HG03280 (cell line): ENCODE measurements around the gene SH3PXD2B.

Experiments used
- ATAC-seq: cut with Tn5 transposase; IDR thresholded peaks from one replicate; pipeline ENCODE4 v1.9.1; 2021; ENCODE audit warnings: mild to moderate bottlenecking, moderate library complexity; ENCODE audit not compliant: unreplicated experiment

Gene SH3PXD2B

DNA sequence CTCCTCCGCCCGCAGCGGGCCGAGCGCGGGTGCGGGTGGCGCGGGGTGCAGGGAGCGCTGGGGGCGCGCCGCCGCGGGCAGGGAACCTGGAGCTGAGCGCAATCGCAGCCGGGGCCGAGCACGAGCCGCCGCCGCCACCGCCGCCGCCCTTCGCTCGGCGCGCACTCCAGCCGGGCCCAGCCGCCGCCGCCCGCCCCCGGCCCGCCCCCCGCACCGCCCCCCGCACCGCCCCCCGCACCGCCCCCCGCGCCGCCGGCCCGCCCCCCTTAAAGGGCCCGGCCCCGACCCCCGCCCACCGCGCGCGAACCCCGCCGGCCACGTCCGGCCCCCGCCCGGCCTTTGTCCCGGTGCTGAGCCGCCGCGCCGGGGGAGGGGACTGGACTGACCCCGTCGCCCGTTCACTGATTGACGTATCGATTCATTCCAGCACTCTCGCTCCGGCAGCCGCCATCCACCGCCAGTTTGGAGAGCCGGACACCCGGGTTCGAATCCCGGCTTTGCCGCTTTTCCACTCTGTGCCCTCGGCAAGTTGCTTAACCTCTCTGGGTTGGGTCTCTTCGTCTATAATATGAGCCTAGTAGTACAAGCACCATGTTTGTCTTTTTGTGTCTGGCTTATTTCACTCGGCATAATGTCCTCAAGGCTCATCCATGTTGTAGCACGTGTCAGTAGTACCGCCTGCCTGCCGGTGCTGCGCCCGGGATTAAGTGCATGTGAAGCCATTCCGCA is at the start of gene SH3PXD2B:
SH3PXD2B (minus strand) TSS at position 168 of the 729 bp plus-strand sequence. CDS start 173 bp downstream, outside the sequence.
- ATAC-seq: no peak

DNA sequence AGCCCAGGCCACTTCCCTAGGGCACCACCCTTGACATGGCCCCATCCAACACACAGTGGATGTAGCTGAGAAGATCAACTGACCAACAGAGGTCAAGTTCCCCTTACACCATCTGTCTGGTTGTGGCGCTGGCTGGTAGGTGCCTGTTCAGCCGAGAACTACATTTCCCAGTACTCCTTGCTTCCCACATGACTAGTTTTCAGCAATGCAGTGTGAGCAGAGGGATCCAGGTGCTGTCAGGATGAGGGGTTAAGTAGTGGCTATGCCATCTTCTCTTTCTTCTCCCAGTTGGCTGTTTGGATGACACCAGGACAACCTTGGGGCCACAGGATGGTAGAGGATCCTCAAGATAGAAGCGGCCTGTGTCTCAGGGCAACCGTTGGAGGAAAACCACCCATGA is 48.6 kb upstream of the SH3PXD2B start:
- ATAC-seq: no peak

DNA sequence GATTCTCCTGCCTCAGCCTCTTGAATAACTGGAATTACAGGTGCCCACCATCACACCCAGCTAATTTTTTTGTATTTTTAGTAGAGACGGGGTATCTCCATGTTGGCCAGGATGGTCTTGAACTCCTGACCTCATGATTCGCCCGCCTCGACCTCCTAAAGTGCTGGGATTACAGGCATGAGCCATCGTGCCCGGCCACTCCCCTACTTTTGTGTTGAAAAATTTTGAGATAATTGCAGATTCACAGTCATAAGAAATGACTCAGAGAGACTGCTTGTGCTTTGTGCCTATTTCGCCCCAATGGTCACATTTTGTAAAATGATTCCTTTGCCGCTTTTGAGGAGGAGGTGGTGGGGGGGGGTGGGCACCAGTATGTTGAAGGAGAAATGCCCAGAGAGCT is 48.1 kb upstream of the SH3PXD2B start:
- ATAC-seq: no peak

DNA sequence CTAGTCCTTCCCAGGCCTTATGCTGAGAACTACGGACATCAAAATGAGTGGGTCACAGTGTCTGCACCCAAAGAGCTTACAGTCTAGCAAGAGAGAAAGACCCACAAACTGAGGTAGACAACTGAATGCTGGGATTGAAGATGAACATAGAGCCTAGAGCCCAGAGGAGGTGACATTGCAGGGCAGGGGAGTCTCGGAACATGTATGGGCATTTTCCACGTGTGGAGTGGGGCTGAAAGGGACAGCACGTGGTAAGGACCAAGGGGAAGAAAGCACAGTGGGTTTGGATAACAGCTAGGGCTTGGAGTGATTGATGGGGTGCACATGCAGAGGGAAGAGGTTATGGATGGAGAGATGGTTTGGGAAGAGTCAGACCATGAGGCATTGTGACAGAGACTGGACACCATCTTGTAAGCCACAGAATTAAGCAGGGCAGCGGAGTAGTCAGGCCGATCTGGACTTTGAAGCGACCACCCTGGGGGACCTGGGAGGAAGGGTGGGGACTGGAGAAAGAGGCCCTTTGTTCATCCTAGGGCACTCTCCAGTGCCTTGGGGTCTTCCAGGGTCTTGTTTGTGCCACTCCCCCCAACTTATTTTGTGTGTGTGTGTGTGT is 47.5 kb upstream of the SH3PXD2B start:
- ATAC-seq: no peak

DNA sequence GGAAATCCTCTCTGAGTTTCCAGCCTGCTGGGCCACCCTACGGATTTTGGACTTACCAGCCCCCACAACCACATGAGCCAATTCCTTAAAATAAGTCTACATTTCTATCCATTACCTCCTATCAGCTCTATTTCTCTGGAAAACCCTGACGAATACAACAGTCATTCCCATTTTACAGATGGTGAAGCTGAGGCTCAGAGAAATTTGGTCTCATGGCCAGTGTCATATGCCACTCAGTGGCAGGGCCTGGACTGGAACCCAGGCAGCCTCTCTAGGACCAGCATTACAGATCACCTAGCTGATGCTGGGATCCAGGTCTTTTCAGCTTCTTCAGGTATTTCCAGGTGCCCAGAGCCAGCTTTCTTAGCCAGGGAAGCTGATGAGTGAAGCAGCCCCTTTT is 45.0 kb upstream of the SH3PXD2B start:
- no peak for ATAC-seq

DNA sequence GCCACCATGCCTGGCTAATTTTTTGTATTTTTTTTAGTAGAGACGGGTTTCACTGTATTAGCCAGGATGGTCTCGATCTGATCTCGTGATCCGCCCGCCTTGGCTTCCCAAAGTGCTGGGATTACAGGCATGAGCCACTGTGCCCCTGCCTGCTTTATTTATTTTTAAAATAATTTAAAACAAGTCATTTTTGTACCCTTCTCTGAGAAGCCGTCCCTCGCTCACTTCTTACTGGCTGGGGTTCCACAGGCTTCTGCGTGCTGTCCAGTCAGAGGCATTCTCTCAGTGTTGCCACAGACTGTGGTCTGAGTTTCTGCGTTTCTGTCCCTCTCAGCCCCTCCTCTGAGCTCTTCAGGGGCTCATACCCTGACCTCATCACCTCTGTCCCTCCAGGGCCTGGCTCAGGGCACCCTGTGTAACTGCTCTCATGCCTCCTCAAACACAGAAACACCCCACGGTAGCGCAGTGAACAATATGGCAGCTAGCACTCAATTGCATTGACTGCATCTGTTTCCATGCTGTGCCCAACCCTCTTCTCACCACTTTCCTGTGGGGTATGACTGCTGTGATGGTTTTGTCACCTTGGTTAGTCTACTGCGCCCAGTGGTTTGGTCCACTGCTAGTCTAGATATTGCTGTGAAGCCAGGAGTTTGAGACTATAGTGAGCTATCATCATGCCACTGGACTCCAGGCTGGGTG is 44.3 kb upstream of the SH3PXD2B start:
- no peak for ATAC-seq

DNA sequence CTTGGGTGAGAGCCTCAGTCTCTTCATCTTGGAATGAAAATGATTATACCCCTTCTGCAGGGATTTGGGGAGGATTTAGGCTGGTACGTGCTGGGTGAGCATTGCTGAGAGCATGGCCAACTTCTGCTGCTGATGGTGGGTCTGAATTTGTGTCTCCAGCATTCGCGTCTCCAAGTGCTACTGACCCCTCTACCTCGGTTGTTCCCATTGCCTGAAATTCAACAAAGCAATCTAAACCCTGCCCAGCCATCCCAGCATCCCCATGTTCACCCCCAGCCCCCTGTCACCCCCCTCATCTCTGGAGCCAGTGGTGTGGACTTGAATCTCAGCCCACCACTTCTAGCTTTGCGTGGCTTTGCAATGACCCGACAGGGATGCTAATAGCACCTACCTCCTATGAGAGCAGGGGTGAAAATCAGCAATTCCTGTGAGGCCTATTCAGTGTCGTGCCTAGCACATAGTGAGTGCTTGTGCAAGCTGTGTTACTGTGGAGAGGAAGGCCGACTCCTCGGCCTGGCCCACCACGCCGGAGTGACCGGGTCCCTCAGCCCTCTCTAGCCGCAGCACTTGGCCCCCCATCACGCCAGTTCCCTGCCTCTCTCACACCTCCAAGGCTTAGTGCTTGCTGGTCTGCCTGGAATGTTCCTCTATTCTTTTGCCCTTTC is 43.4 kb upstream of the SH3PXD2B start:
- ATAC-seq: no peak

DNA sequence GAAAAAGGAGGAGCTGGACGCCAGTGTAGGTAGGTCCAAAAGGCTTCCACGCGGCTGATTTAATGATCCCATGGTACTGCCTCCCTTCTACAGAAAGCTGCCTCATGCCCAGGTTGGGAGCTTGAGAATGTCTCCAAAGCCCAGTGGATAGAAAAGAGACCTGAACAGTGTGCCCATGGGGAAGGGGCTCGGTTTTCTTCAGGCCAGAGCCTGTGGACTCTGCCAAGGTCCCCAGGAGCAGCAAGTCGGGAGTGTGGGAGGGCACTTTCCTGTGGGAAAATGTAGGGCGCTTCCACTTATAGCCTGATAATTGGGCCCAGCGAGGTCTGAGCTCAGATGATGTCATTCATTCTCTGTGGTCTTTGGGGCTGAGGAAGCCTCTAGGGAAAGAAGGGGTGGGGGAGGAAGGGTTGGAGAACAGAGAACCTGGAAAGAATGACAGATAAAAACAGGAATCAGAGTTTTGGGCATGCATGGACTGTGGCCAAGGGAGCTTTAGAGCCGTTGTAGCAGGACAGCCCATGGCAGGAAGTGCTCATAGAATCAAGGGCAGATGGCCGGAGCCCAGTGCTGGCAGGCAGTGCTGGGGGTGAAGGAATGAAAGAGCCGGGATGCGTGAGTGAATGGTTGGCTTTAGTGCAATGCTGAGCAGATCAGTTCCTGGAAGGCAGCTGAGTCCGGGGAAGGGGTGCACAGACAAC is 42.5 kb upstream of the SH3PXD2B start:
- no peak for ATAC-seq

DNA sequence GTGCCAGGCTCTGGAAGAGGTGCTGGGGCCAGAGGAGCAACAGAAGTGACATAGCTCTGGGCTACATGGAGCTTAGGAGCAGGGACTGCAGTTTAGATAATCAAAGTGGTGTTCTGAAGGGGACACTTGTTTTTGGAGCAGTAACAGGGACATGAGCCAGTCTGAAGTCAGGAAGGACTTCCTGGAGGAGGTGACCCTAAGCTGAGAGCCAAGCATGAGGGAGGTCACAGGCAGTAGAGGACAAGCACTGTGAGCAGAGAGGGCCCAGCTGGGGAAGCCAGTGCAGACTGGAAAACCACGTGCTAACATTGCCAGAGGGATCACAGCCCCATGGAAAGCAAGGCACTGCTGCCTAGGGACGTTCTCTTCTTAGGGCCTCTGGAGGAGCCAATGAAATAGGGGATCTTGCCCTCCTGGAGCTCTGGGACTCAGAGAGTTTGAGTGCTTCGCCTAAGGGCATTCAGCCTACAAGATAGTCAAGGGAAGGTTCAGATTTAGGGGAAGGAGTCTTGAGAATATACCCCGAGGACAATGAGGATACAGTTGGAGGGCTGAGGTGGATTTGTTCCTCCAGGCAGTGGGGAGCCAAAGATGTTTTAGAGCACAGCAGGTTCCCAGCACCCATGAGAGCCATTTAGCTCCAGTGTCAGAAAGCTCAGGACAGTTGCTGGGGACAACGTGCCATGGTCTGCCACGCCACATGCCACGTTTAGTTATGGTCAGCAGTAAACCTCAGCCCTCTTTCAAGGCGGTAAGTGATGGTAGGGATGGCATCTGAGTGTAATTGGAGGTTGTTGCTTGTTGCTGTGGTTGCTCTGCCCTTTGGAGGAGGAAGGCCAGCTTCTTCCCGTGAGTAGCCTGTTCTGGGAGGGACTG is 40.5 kb upstream of the SH3PXD2B start:
- ATAC-seq: no peak

DNA sequence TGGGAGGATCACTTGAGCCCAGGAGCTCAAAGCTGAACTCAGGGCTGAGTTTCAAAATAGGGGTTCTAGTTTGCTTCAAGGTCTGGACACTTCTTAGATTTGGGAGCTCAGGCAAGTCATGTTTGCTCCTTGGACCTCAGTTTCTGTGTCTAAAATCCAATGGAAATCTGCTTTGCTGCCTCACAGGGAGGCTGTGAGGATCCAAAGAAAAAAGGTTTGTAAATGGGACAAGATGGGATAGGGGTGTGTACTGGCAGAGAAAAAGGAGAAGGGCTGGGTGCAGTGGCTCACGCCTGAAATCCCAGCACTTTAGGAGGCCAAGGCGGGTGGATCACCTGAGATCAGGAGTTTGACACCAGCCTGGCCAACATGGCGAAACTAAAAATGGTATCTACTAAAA is 39.6 kb upstream of the SH3PXD2B start:
- no peak for ATAC-seq

DNA sequence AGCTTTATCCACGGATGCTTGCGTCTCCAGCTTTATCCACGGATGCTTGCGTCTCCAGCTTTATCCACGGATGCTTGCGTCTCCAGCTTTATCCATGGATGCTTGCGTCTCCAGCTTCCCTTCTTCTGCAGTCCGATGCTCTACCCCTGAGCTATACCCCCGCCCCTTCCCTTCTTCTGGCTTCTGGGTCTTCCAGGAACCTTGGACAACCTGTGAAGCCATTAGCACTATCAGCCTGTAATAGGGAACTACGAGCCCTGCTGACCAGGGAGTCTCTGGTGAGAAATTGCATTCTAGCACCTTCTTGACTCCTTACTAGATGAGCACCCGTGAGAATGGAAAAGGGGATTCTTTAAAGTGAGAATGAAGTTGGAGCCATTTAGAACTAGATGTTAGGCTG is 39.1 kb upstream of the SH3PXD2B start:
- ATAC-seq: no peak

DNA sequence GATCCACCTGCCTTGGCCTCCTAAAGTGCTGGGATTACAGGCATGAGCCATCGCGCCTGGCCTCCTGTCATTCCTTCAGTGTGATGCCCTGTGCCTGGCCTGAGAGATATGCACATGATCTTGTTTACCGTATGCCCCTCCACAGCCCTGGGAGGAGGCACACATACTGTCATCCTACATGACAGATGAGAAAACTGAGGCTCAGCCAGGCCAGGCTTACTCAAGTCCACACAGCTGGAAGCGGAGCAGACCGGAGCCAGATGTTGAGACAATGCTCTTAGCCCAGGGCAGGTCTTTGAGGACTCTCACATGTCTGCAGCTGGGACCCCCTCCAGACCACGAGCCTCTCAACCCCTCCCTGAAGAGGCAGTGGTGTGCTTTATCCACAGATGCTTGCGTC is 38.7 kb upstream of the SH3PXD2B start:
- no peak for ATAC-seq

DNA sequence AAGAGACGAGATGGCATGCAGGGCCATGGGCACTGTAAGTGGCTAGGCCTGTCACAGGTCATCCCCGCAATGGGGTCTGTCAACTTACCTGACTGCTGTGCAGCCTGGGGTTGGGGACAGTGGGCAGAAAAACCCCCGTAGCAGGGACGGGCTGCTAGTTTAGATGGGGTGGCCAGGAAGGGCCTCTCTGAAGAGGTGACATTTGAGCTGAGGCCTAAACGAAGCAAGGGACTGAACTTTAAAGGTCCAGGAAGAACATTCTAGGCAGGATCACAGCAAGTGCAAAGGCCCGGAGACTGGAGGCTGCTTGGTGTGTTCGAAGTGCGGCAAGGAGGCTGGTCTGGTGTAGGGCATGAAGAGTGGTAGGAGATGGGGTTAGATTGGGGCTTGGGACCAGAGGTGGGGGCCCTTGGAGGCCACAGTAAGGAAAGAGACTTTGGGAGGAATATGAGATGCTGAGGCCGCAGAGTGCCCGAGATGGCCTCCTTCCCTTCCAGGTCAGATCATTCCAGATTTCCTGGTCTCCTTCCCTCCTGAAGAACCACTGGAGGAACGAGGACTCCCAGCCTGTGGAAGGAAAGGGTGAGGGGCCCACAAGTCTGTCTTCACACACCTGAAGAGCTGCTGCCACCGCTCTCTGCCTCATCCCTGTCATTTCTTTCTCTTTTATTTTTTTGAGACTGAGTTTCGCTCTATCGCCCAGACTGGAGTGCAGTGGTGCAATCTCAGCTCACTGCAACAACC is 37.9 kb upstream of the SH3PXD2B start:
- ATAC-seq: no peak

DNA sequence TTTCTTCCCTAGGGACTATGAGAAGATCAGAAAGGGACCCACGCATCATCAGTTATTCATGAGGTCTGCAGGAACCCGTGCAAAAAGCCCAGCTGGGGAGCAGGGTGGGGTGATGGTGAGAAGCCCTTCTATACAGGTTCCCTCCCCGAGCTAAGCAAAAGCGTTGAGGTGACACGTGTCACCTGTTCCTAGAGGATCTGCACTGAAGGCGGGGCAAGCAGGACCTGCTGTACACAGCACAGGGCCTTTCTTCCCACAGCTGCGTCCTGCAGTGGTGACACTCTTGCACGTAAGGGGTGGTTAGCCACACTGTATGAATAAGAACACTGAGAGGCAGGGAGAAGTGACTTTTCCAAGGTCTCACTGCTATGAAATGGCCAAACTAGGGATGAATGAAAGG is 37.2 kb upstream of the SH3PXD2B start:
- ATAC-seq: no peak

DNA sequence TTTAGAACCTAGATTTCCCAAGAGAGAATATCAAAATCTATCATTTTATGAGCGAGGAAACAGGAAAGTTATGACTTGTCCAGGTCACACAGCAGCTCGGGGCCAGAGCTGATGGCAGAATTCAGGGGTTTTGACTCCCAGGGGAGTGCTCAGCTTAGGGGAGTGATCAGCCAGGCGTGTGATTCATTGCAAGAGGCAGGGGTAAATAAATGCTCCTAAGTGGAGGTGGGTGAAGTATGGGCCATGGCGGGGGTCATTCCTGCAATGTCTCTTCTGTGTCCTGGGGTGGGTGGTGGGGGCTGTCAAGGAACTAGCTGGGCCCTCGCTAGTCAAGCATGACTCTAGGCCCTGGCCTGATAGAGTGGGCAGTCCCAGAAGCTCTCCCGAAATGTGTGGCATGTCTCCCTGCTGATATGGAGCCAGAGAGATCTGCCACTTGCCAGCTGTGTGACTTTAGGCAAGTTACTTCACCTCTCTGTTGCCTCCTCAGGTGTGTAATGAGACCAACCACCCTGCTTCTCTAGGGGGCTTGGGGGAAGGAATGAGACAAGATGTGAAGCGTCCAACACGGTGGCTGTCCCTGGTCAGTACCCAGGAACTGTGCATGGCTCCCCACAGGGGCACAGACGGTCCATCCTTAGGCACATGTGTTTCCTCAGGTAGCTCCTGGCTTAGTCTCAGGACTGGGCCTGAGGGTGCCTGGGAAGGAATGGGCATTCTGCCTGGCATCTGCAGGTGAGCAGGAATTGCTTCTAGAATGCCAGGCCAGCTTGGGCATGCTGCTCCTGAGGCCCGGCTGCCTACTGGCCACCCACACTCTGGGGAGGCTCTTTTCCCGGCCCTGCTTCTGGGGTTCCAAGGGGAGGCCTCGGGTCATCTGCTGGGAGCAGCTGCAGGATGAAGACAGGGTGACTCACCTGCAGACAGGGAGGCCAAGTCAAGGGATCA is 36.5 kb upstream of the SH3PXD2B start:
- ATAC-seq: no peak

DNA sequence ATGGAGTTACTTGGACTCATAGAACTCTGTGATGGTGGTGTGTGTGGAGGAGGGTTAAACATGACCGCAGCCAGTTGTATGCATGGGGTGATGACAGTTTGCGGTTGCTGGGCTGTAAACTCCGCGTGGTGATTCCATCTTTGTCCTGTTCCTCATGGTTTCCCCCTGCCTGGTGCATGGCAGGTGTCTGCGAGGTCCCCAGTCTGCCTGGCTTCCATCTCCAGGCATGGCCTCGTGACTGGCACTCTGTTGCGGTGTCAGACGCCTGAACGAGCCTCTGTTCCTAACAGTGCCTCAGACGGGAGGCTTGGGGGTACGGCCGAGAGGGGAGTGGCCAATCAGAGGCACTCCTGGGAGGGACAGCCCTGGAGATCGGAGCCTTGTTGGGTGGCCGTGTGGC is 33.9 kb upstream of the SH3PXD2B start:
- no peak for ATAC-seq

DNA sequence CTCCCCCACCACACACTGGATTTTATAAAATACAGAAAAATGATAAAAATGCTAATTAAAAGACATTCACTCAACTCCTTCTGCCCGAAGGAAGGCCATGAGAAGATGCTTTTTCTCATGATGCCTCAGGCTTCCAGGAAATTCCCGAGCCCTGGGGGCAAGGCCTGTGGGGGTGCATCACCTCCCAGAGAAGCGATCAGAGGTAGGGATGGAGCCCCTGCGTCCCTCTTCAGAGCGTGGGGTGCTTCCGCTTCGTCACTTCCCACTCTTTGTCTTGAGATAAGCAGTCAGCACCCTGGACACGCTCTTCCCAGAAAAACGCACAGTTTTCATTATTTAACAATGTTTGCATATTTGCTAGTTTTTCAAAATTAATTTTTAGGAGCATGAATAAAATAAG is 33.3 kb upstream of the SH3PXD2B start:
- ATAC-seq: no peak

DNA sequence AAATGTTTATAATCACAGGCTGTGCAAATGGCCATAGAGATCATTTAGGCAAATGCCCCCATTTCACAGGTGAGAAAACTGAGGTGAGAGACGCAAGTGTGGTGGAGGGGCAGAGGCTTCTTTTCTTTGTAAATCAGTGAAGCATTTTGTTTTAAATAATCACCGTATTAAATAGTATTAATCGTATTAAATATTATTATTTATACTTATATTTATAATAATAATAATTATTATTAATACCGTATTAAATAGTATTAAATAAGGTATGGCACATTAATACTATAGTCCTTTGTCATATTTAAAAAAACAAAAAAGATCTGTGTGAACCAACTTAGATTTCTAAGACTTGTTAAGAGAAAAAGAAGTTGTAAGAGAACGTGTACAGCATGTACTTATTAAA is 32.6 kb upstream of the SH3PXD2B start:
- ATAC-seq: no peak
